Left lung (tissue), 10 donors: ENCODE data around the gene C2orf49. TPM values are rescaled to one million over a fixed set of nuclear protein-coding genes. Genes with fewer than 3 reads are reported as not detected.

Experiments used
- ATAC-seq: fragments of 200-7000 bp; cut with Tn5 transposase; one replicate; pipeline ENCODE4 v1.9.1; 2020; ENCODE audit warnings: moderate library complexity
- DNase-seq, 4 donors: peaks; one replicate each; pipeline ENCODE4 v3.0.0-alpha.2; 2013 to 2020
- H3K27ac ChIP-seq, 2 donors: fragments of 200-600 bp; sonication (generic) in 1 of 2; one replicate each; pipeline versions ENCODE4 v1.5.0 to v1.8.0; 2020 to 2021
- H3K27me3 ChIP-seq, 2 donors: fragments of 200-600 bp; sonication (generic) in 1 of 2; one replicate each; pipeline versions ENCODE4 v1.5.0 to v1.8.0; 2020 to 2021
- H3K36me3 ChIP-seq, 2 donors: fragments of 200-600 bp; sonication (generic) in 1 of 2; one replicate each; pipeline versions ENCODE4 v1.5.0 to v1.8.0; 2020 to 2021
- H3K4me1 ChIP-seq, 2 donors: fragments of 200-600 bp; one replicate each; pipeline ENCODE4 v1.8.0; 2021
- H3K4me3 ChIP-seq, 2 donors: fragments of 200-600 bp; sonication (generic) in 1 of 2; one replicate each; pipeline versions ENCODE4 v1.5.0 to v1.8.0; 2020 to 2021; ENCODE audit warnings: mild to moderate bottlenecking in 1 of 2
- H3K9me3 ChIP-seq, 2 donors: fragments of 200-600 bp; sonication (generic) in 1 of 2; one replicate each; pipeline versions ENCODE4 v1.5.0 to v1.8.0; 2020 to 2021
- intact Hi-C, 2 donors: fragments of 100-400 bp; cut with DNase I; formaldehyde crosslinking; loops; one replicate each; pipeline versions ENCODE4 v1.11.2 to v1.14.2; 2022
- polyA plus RNA-seq, 6 donors: library from polyadenylated mRNA; unstranded; fragments of 120-200 nt; gene quantifications; one replicate each; pipeline ENCODE4 v1.2.1, GENCODE V29; 2013; ENCODE audit not compliant: insufficient read length in 6 of 6
- total RNA-seq, 2 donors: library from RNA; stranded (reverse); fragmentation: NEBNext Ultra II Directional; extraction: Animal tissue kit (Norgen Biotek cat#: 25700); gene quantifications; one replicate each; pipeline ENCODE4 v1.2.1, GENCODE V29; 2021
- TF ChIP-seq, protein P1 (sequence below), 2 donors: fragments of 200-600 bp; sonication (generic) in 1 of 2; IDR thresholded peaks; one replicate each; pipeline versions ENCODE4 v1.5.0 to v1.8.0; 2021; ENCODE audit warnings: antibody characterized with exemption in 2 of 2
- donor health status: DM: no; HTN: yes; CAD: no.
- donor health status: DM: no; HTN: no; CAD: no.

C2orf49 gene
- total and polyA plus RNA-seq, 8 donors, result 15.7 to 29.8 (median 25.3) TPM

DNA sequence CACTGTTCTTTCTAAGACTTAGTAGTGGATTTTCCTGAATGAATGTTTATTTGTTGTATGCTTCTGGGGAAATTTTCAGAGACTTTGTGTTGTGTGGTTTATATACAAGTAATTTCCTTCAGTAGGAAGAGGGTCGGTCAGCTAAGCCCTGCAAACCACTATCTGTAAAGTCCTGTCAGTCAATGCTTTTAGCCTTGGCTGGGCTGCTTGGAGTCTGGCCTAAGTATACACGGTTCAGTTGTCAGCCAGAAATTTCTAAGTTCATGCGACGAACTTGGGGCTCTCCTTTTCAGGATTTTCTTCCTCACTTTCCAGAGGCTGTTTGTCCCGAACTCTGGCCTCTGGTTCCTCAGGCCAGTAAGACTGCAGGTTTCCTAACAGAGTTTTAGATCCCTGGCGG is 21.3 kb downstream of the C2orf49 start:
- intact Hi-C loops, result no loop called here
- no peak overlapping the region for H3K27ac ChIP-seq
- no peak overlapping the region for H3K4me3 ChIP-seq

DNA sequence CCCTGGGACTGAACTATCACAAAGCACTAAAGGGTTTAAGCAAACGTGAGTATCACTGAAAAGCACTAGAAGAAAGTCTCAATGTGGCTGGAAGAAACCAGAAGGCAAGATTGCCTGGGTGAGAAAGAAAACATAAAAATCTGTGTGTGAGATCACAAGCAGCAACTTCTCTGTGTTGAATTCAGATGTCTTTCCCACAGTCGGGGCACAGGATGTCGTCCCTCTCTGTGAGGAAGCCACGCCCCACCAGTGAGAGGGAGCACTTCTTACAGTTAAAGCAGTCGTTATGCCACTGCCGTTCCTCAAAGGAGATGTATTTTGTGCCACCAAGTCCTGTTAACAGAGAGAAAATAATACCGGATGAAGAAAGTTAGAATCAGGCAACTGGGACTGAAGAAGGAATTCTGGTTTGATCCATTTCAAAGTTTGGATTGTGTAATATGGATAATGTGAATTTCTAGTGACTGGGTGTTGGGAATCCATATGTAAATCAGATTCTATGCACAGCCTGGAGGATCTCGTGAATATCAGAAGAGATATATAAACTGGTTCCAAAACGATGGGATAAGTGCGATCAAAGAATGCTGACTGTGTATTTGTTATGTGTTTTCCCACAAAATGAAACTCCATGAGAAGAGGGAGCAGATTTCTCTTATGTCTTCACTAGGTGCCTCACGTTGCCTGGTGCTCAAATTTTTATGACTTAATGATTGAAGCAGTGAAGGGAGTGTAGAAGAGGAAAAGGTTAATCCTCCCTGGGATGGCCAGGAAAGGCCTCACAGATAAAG is 24.0 kb downstream of the C2orf49 start:
- ATAC-seq, result no peak
- intact Hi-C loops, result no loop called here
- H3K9me3 ChIP-seq, result peaks cover 0 to 11% of the 10 kb centered on the region in 2 donors
- no peaks in the 10 kb centered on the region for H3K27me3 ChIP-seq
- H3K27ac ChIP-seq, result no peak overlapping the region
- no peak overlapping the region for H3K4me3 ChIP-seq
- DNase-seq, result no peak
- TF ChIP-seq, protein P1, sequence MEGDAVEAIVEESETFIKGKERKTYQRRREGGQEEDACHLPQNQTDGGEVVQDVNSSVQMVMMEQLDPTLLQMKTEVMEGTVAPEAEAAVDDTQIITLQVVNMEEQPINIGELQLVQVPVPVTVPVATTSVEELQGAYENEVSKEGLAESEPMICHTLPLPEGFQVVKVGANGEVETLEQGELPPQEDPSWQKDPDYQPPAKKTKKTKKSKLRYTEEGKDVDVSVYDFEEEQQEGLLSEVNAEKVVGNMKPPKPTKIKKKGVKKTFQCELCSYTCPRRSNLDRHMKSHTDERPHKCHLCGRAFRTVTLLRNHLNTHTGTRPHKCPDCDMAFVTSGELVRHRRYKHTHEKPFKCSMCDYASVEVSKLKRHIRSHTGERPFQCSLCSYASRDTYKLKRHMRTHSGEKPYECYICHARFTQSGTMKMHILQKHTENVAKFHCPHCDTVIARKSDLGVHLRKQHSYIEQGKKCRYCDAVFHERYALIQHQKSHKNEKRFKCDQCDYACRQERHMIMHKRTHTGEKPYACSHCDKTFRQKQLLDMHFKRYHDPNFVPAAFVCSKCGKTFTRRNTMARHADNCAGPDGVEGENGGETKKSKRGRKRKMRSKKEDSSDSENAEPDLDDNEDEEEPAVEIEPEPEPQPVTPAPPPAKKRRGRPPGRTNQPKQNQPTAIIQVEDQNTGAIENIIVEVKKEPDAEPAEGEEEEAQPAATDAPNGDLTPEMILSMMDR (IDR thresholded peaks at IDR 0.05), result no peak
- no peaks in the 10 kb centered on the region for H3K4me1 ChIP-seq
- peaks cover 0 to 53% of the 10 kb centered on the region in 2 donors for H3K36me3 ChIP-seq

More for the DNA sequence above, 21.3 kb downstream of the C2orf49 start:
- no peak for ATAC-seq
- Histone ChIP-seq H3K9me3 (peaks cover 0 to 14% of the 10 kb centered on the region in 2 donors), H3K27me3 (no peaks in the 10 kb centered on the region), H3K36me3 (peaks cover 0 to 73% of the 10 kb centered on the region in 2 donors), H3K4me1 (no peaks in the 10 kb centered on the region)
- TF ChIP-seq, protein P1 (IDR thresholded peaks at IDR 0.05), result no peak
- DNase-seq, result no peak

DNA sequence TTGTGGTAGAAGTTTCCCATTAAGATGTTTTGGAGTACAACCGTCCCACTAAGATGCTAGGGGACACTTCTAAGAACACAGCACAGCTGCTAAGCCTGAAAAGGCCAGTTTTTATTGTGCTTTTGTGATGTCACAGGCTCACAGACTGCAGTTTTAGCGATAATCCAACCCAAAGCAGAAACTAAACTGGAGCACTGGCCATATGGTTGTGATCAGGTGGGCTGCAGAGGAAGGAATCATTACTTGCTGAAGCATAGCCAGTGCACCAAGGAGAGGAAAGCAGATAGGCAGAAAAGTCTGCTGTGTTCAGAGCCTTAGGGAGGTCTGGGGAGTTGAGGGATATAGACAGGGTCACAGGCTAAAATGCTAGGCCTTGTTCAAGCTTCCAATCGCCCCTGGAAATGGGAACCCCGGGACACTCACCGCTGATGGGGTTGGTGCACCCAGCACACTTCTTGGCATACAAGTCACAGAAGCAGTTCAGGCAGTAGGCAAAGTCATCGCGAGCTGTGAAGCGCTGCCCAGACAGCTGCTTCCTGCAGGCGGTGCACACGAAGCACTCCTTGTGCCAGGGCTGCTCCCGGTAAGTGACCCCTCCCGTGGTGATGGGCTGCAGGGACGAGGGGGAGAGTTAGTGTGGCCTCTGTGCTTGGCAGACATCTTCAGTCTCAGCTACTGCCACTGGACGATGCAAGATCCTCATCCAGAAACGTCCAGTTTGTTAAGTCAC is 25.7 kb downstream of the C2orf49 start:
- Histone ChIP-seq H3K4me3 (no peak overlapping the region), H3K4me1 (no peaks in the 10 kb centered on the region), H3K27ac (no peak overlapping the region), H3K27me3 (no peaks in the 10 kb centered on the region), H3K9me3 (no peaks in the 10 kb centered on the region), H3K36me3 (peaks cover 0 to 36% of the 10 kb centered on the region in 2 donors)
- intact Hi-C loops, result no loop called here
- ATAC-seq, result no peak
- DNase-seq, result no peak
- TF ChIP-seq, protein P1 (IDR thresholded peaks at IDR 0.05), result no peak

DNA sequence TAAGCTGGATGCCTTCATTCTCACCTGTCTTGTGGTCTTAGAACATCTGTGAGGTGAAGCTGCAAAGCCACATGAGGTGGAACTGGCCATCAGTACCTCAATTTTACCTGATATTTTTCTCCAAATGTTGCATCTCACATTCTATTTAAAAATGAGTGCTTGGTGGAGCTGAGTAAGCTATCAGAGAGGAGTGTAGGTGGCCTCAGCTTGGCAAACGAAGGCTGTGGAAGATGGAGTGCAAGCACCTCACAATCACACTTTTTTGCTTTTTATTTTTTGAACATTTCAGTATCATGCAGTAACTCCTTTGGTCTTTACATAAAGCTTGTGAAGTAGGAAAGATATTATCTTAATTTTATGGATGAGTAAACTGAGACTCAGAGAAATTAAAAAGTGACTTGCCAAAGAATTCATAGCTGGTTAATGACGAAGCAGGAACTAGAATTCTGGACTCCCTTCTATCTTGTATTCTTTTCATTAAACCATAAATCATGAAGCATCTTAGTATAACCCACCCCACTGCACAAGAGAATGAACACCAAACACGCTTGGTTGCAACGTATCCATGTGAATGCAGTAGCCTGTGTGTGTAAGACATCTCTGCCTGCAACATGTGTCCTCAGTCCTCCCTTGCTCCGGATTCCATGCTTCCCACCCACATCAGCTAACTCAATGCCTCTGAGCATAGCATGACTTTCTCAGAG is 27.2 kb downstream of the C2orf49 start:
- peaks cover 0 to under 1% of the 10 kb centered on the region in 2 donors for H3K4me1 ChIP-seq
- TF ChIP-seq, protein P1 (IDR thresholded peaks at IDR 0.05), result no peak
- no peak for DNase-seq
- H3K27me3 ChIP-seq, result no peaks in the 10 kb centered on the region
- no peaks in the 10 kb centered on the region for H3K9me3 ChIP-seq
- no peak for ATAC-seq
- H3K27ac ChIP-seq, result no peak overlapping the region
- H3K4me3 ChIP-seq, result no peak overlapping the region
- H3K36me3 ChIP-seq, result peaks cover 0 to 22% of the 10 kb centered on the region in 2 donors
- intact Hi-C loops, result no loop called here

DNA sequence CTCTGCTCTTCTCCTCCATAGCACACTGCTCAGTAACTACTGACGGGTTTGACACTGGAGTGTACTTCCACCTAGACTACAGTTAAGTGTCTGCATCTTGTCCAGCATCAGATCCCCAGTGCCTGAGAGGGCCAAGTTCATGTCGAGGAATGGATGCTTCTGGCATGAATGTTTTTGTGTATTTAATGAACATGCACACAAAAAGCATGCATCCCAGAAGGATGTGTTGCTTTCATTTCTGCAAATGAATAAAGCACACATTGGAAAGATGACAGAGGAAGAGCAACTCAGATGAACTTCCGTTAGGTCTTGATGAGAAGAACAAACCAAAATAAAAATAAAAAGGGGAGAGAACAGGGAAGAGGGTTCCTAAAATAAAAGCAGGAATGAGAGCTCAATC is 27.9 kb downstream of the C2orf49 start:
- intact Hi-C loops, result no loop called here
- Histone ChIP-seq H3K36me3 (peaks cover 0 to 16% of the 10 kb centered on the region in 2 donors), H3K27me3 (no peaks in the 10 kb centered on the region), H3K27ac (no peak overlapping the region), H3K4me3 (no peak overlapping the region), H3K9me3 (no peaks in the 10 kb centered on the region), H3K4me1 (peaks cover 0 to 4% of the 10 kb centered on the region in 2 donors)
- DNase-seq (no peak), ATAC-seq (no peak)
- TF ChIP-seq, protein P1 (IDR thresholded peaks at IDR 0.05), result no peak
